ENCODE results near the gene GREB1.
A peak's percentile ranks its signal among the peaks of the same experiment; 100 is the strongest.

The GREB1 gene

DNA sequence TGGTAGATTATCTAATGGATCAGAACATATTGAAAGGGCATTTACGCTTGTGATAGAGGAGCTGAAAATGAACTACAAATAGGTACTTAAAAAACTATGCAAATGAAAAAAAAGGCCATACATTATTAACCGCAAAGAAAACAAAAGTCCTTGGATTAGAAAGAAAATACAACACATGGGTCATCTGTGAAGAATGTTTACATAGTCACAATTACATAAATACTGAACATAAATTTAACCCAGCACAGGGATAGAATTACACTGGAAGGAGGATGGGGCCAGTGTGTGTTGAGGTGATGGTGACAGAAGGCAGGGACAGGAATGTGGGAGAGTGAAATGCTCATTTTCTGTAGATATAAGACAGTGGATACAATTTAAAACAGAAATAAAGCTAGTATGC is 129.6 kb downstream of the GREB1 start (continued):
- TF ChIP-seq, protein P1, sequence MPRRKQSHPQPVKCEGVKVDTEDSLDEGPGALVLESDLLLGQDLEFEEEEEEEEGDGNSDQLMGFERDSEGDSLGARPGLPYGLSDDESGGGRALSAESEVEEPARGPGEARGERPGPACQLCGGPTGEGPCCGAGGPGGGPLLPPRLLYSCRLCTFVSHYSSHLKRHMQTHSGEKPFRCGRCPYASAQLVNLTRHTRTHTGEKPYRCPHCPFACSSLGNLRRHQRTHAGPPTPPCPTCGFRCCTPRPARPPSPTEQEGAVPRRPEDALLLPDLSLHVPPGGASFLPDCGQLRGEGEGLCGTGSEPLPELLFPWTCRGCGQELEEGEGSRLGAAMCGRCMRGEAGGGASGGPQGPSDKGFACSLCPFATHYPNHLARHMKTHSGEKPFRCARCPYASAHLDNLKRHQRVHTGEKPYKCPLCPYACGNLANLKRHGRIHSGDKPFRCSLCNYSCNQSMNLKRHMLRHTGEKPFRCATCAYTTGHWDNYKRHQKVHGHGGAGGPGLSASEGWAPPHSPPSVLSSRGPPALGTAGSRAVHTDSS (tag by site-specific recombination; IDR thresholded peaks at IDR 0.05): no peak
- TF ChIP-seq ZNF112 (tag by site-specific recombination; IDR thresholded peaks at IDR 0.05) (no peak), SALL2 (tag by site-specific recombination; IDR thresholded peaks at IDR 0.05; ENCODE audit: borderline replicate concordance) (no peak), ZNF529 (tag by site-specific recombination; IDR thresholded peaks at IDR 0.05; ENCODE audit: insufficient replicate concordance) (no peak), ZIC2 (tag by site-specific recombination; IDR thresholded peaks at IDR 0.05) (no peak), KLF7 (tag by site-specific recombination; IDR thresholded peaks at IDR 0.05; ENCODE audit: borderline replicate concordance) (no peak), HOXD13 (CRISPR knock-in tag; IDR thresholded peaks at IDR 0.05; ENCODE audit: borderline replicate concordance) (no peak), ZNF623 (tag by site-specific recombination; IDR thresholded peaks at IDR 0.05) (no peak), GLIS1 (tag by site-specific recombination; IDR thresholded peaks at IDR 0.05) (no peak), ZNF169 (tag by site-specific recombination; IDR thresholded peaks at IDR 0.05) (no peak), SCRT2 (tag by site-specific recombination; IDR thresholded peaks at IDR 0.05) (0 out of 2 replicates have a peak, but pooled peaks have one; percentile 37), ZNF558 (tag by site-specific recombination; IDR thresholded peaks at IDR 0.05) (no peak), ZNF155 (tag by site-specific recombination; IDR thresholded peaks at IDR 0.05) (no peak), ZNF707 (tag by site-specific recombination; IDR thresholded peaks at IDR 0.05) (no peak), SCRT1 (tag by site-specific recombination; IDR thresholded peaks at IDR 0.05; ENCODE audit: borderline replicate concordance) (no peak), MZF1 (tag by site-specific recombination; IDR thresholded peaks at IDR 0.05; ENCODE audit: borderline replicate concordance) (no peak), ZNF433 (tag by site-specific recombination; IDR thresholded peaks at IDR 0.05; ENCODE audit: low read depth) (no peak), ZNF530 (tag by site-specific recombination; IDR thresholded peaks at IDR 0.05; ENCODE audit: low read depth) (no peak), ZNF792 (tag by site-specific recombination; IDR thresholded peaks at IDR 0.05) (no peak), ZNF311 (tag by site-specific recombination; IDR thresholded peaks at IDR 0.05; ENCODE audit: borderline replicate concordance) (no peak), WT1 (tag by site-specific recombination; IDR thresholded peaks at IDR 0.05) (peak; percentile 86), KLF8 (tag by site-specific recombination; IDR thresholded peaks at IDR 0.05) (peak; percentile 73), GLI2 (tag by site-specific recombination; IDR thresholded peaks at IDR 0.05; ENCODE audit: borderline replicate concordance, low read depth) (no peak), OSR2 (tag by site-specific recombination; IDR thresholded peaks at IDR 0.05) (peak; percentile 70), ZNF266 (tag by site-specific recombination; IDR thresholded peaks at IDR 0.05; ENCODE audit: low read depth) (no peak), ZNF16 (tag by site-specific recombination; IDR thresholded peaks at IDR 0.05; ENCODE audit: low read depth) (no peak), ZNF354C (tag by site-specific recombination; IDR thresholded peaks at IDR 0.05; ENCODE audit: borderline replicate concordance, low read depth) (no peak), YY1 (tag by site-specific recombination; IDR thresholded peaks at IDR 0.05) (no peak), ZXDB (tag by site-specific recombination; IDR thresholded peaks at IDR 0.05) (peak; percentile 39; the same call in 1 of the 2 replicates), ZNF10 (tag by site-specific recombination; IDR thresholded peaks at IDR 0.05) (no peak), ZNF776 (tag by site-specific recombination; IDR thresholded peaks at IDR 0.05; ENCODE audit: borderline replicate concordance) (no peak)
- TF ChIP-seq, protein P2, sequence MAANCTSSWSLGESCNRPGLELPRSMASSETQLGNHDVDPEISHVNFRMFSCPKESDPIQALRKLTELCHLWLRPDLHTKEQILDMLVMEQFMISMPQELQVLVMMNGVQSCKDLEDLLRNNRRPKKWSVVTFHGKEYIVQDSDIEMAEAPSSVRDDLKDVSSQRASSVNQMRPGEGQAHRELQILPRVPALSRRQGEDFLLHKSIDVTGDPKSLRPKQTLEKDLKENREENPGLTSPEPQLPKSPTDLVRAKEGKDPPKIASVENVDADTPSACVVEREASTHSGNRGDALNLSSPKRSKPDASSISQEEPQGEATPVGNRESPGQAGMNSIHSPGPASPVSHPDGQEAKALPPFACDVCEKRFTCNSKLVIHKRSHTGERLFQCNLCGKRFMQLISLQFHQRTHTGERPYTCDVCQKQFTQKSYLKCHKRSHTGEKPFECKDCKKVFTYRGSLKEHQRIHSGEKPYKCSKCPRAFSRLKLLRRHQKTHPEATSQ (tag by site-specific recombination; IDR thresholded peaks at IDR 0.05): no peak
- TF ChIP-seq, protein P3, sequence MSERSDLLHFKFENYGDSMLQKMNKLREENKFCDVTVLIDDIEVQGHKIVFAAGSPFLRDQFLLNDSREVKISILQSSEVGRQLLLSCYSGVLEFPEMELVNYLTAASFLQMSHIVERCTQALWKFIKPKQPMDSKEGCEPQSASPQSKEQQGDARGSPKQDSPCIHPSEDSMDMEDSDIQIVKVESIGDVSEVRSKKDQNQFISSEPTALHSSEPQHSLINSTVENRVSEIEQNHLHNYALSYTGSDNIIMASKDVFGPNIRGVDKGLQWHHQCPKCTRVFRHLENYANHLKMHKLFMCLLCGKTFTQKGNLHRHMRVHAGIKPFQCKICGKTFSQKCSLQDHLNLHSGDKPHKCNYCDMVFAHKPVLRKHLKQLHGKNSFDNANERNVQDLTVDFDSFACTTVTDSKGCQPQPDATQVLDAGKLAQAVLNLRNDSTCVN (tag by site-specific recombination; optimal IDR thresholded peaks at IDR 0.05): no peak
- TF ChIP-seq, protein P4, sequence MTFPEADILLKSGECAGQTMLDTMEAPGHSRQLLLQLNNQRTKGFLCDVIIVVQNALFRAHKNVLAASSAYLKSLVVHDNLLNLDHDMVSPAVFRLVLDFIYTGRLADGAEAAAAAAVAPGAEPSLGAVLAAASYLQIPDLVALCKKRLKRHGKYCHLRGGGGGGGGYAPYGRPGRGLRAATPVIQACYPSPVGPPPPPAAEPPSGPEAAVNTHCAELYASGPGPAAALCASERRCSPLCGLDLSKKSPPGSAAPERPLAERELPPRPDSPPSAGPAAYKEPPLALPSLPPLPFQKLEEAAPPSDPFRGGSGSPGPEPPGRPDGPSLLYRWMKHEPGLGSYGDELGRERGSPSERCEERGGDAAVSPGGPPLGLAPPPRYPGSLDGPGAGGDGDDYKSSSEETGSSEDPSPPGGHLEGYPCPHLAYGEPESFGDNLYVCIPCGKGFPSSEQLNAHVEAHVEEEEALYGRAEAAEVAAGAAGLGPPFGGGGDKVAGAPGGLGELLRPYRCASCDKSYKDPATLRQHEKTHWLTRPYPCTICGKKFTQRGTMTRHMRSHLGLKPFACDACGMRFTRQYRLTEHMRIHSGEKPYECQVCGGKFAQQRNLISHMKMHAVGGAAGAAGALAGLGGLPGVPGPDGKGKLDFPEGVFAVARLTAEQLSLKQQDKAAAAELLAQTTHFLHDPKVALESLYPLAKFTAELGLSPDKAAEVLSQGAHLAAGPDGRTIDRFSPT (tag by site-specific recombination; IDR thresholded peaks at IDR 0.05): peak; percentile 53
- TF ChIP-seq, protein P5, sequence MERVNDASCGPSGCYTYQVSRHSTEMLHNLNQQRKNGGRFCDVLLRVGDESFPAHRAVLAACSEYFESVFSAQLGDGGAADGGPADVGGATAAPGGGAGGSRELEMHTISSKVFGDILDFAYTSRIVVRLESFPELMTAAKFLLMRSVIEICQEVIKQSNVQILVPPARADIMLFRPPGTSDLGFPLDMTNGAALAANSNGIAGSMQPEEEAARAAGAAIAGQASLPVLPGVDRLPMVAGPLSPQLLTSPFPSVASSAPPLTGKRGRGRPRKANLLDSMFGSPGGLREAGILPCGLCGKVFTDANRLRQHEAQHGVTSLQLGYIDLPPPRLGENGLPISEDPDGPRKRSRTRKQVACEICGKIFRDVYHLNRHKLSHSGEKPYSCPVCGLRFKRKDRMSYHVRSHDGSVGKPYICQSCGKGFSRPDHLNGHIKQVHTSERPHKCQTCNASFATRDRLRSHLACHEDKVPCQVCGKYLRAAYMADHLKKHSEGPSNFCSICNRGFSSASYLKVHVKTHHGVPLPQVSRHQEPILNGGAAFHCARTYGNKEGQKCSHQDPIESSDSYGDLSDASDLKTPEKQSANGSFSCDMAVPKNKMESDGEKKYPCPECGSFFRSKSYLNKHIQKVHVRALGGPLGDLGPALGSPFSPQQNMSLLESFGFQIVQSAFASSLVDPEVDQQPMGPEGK (tag by site-specific recombination; IDR thresholded peaks at IDR 0.05): no peak
